ENCODE results near the gene ELL. TPM values are rescaled to one million over a fixed set of nuclear protein-coding genes. Genes with fewer than 3 reads are reported as not detected.
A peak's percentile ranks its signal among the peaks of the same experiment; 100 is the strongest.

ELL gene
- total RNA-seq, 1 experiment from 2014 or later = 21.0 TPM

GRCh38 chr19:18417250-18418028, 104.4 kb downstream of the ELL start:
- ATAC-seq = peak; percentile 39
- peak overlapping the region; percentile 99 for H3K4me2 ChIP-seq (ENCODE audit: low read length)
- peak overlapping the region; percentile 49 for H3K27ac ChIP-seq (ENCODE audit: low read length)
- peak overlapping the region; percentile 80 for H2AFZ ChIP-seq (ENCODE audit: low read length)
- H4K20me1 ChIP-seq (ENCODE audit: low read length) = peaks cover 6% of the 10 kb centered on the region; the same call in 1 of the 2 replicates
- TF ChIP-seq EZH2phosphoT487 (IDR thresholded peaks at IDR 0.05; ENCODE audit: borderline replicate concordance, low read length) = no peak
- TF ChIP-seq CTCF (conservative IDR thresholded peaks at IDR 0.05; ENCODE audit: low read depth, low read length) = no peak
- TF ChIP-seq EZH2 (IDR thresholded peaks at IDR 0.05; ENCODE audit: low read length, unreplicated experiment) = no peak
- peak; percentile 72 for DNase-seq
- no peaks in the 10 kb centered on the region for H3K36me3 ChIP-seq (ENCODE audit: low read depth, low read length)
- no peaks in the 10 kb centered on the region for H3K27me3 ChIP-seq (ENCODE audit: low read length)
- ChIA-PET POLR2A (ENCODE audit: unreplicated experiment) (interaction anchor here (0.6 kb wide), 1 partner anchor 140 kb away, joined by 4 read pairs; the partner anchor contains the start of gene KXD1), CTCF (interaction anchor here (1.0 kb wide), 1 partner anchor 78 kb away, joined by 3 read pairs; no protein-coding TSS in a partner anchor)
- no peaks in the 10 kb centered on the region for H3K9me3 ChIP-seq (ENCODE audit: low read length)
- H3K4me3 ChIP-seq (ENCODE audit: low read length) = peak overlapping the region; percentile 58
- no peaks in the 10 kb centered on the region for H3K9me2 ChIP-seq (replicated peaks; ENCODE audit: low read length)
- H3K9ac ChIP-seq (ENCODE audit: low read length) = peak overlapping the region; percentile 58
- peaks cover 29% of the 10 kb centered on the region for H3K79me2 ChIP-seq (ENCODE audit: low read length)
- no peaks in the 10 kb centered on the region for H3F3A ChIP-seq (ENCODE audit: low read length, unreplicated experiment)
- peaks cover 37% of the 10 kb centered on the region for H3K4me1 ChIP-seq (ENCODE audit: insufficient read depth, low read length)
- intact Hi-C loops (cut with micrococcal nuclease) = loop anchor here (10.0 kb wide), 2 partner anchors 143 to 213 kb away; partner anchors contain the start of genes IQCN and RAB3A
- BruUV-seq (replicated peaks) = TSS peak; percentile 88

- peak overlapping the region; percentile 80 for H2AFZ ChIP-seq (ENCODE audit: low read length)
- DNase-seq (peak; percentile 67), ATAC-seq (peak; percentile 44)
- peak overlapping the region; percentile 99 for H3K4me2 ChIP-seq (ENCODE audit: low read length)
- ChIA-PET POLR2A (ENCODE audit: unreplicated experiment) (interaction anchor here (0.6 kb wide), 2 partner anchors 102 to 141 kb away, joined by 4 to 5 read pairs; partner anchors contain the start of gene KXD1), CTCF (interaction anchor here (1.0 kb wide), 1 partner anchor 77 kb away, joined by 3 read pairs; no protein-coding TSS in a partner anchor)
- peak overlapping the region; percentile 58 for H3K9ac ChIP-seq (ENCODE audit: low read length)
- H3K27me3 ChIP-seq (ENCODE audit: low read length) = no peaks in the 10 kb centered on the region
- H3K79me2 ChIP-seq (ENCODE audit: low read length) = peaks cover 22% of the 10 kb centered on the region
- no peaks in the 10 kb centered on the region for H3K9me3 ChIP-seq (ENCODE audit: low read length)
- H3K4me1 ChIP-seq (ENCODE audit: insufficient read depth, low read length) = peaks cover 37% of the 10 kb centered on the region
- H3K27ac ChIP-seq (ENCODE audit: low read length) = peak overlapping the region; percentile 49
- no peaks in the 10 kb centered on the region for H3F3A ChIP-seq (ENCODE audit: low read length, unreplicated experiment)
- TF ChIP-seq EZH2 (IDR thresholded peaks at IDR 0.05; ENCODE audit: low read length, unreplicated experiment) = no peak
- no peak for TF ChIP-seq EZH2phosphoT487 (IDR thresholded peaks at IDR 0.05; ENCODE audit: borderline replicate concordance, low read length)
- TF ChIP-seq CTCF (conservative IDR thresholded peaks at IDR 0.05; ENCODE audit: low read depth, low read length) = no peak
- no peaks in the 10 kb centered on the region for H3K9me2 ChIP-seq (replicated peaks; ENCODE audit: low read length)
- peaks cover 6% of the 10 kb centered on the region; the same call in 1 of the 2 replicates for H4K20me1 ChIP-seq (ENCODE audit: low read length)
- intact Hi-C loops (cut with micrococcal nuclease) = loop anchor here (10.0 kb wide), 2 partner anchors 142 to 212 kb away; partner anchors contain the start of genes IQCN and RAB3A
- peak overlapping the region; percentile 58 for H3K4me3 ChIP-seq (ENCODE audit: low read length)
- BruUV-seq (replicated peaks) = no TSS peak
- no peaks in the 10 kb centered on the region for H3K36me3 ChIP-seq (ENCODE audit: low read depth, low read length)
These were observed 105.1 kb downstream of the ELL start for GRCh38 chr19:18416778-18417249.

All from PC-3 (cell line).